SK-N-SH treated with all-trans-retinoic acid at 6 μM for 48 hours (cell line): ENCODE measurements around the gene ZNF841.

ENCODE experiments used
- OSR1 ChIP-seq: fragments of 250-450 bp; sonication (Bioruptor Pico); IDR thresholded peaks from 2 replicates; pipeline ENCODE4 v1.8.0; 2022; ENCODE audit warnings: moderate library complexity, mild to moderate bottlenecking, inconsistent platforms
- POU6F1 ChIP-seq: fragments of 250-450 bp; sonication (Bioruptor Pico); IDR thresholded peaks from 2 replicates; pipeline ENCODE4 v1.8.0; 2021; ENCODE audit warnings: low read depth, mild to moderate bottlenecking, moderate library complexity, borderline replicate concordance
- SNAI2 ChIP-seq: fragments of 250-450 bp; sonication (Bioruptor Pico); IDR thresholded peaks from 2 replicates; pipeline ENCODE4 v1.5.0; 2020; ENCODE audit warnings: mild to moderate bottlenecking, moderate library complexity
- TOX ChIP-seq: fragments of 250-450 bp; sonication (Bioruptor Pico); IDR thresholded peaks from 2 replicates; pipeline ENCODE4 v1.8.0; 2021; ENCODE audit warnings: mild to moderate bottlenecking, moderate library complexity, borderline replicate concordance
- ZC3H10 ChIP-seq: fragments of 250-450 bp; sonication (Bioruptor Pico); IDR thresholded peaks from 2 replicates; pipeline ENCODE4 v1.5.1; 2021; ENCODE audit warnings: mild to moderate bottlenecking, moderate library complexity
- ZNF565 ChIP-seq: fragments of 450-650 bp; formaldehyde crosslinking; conservative IDR thresholded peaks from 2 replicates; pipeline ENCODE4 v1.5.0; 2020; ENCODE audit warnings: low read depth, mild to moderate bottlenecking, moderate library complexity

GRCh38 chr19:52142001-52142595 is 46.5 kb upstream of the ZNF841 start:
- TF ChIP-seq POU6F1 (CRISPR knock-in tag): no peak
- no peak for TF ChIP-seq ZC3H10 (CRISPR knock-in tag)
- TF ChIP-seq ZNF565 (CRISPR knock-in tag): no peak
- no peak for TF ChIP-seq SNAI2 (CRISPR knock-in tag)
- TF ChIP-seq TOX (CRISPR knock-in tag): no peak
- no peak for TF ChIP-seq OSR1 (CRISPR knock-in tag)
